GM21723 (cell line): ENCODE data around the gene MBD3.

Experiments
- ATAC-seq: cut with Tn5 transposase; IDR thresholded peaks from one replicate; pipeline ENCODE4 v1.9.1; 2021; ENCODE audit warnings: mild to moderate bottlenecking, moderate library complexity; ENCODE audit not compliant: unreplicated experiment

Gene MBD3

GRCh38 chr19:1574354-1575136, 18.1 kb downstream of the MBD3 start:
- ATAC-seq = no peak

DNA sequence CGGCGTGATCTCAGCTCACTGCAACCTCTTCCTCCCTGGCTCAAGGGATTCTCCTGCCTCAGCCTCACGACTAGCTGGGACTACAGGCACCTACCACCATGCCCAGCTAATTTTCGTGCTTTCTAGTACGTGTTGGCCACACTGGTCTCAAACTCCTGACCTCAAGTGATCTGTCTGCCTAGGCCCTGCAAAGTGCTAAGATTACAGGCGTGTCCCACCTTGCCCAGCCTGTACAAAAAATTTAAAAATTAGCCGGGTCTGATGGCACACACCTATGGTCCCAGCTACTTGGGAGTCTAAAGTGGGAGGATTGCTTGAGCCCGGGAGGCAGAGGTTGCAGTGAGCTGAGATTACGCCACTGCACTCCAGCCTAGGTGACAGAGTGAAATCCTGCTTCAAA, 19.9 kb downstream of the MBD3 start:
- ATAC-seq = no peak

DNA sequence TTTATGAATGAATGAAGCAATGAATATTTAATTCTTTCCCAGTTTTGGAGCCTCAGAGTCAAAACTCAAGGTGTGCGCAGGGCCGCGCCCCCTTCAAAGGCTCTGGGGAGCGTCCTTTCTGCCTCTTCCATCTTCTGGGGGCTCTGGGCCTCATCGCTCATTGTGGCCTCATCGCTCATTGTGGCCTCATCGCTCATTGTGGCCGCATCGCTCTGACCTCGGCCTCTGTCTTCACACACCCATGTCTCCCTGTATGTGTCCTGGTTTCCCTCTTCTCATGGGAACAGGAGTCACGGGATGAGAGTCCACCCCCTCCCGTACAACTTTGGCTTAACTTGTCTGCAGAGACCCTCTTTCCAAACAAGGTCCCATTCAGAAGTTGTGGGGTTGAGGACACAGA, 21.3 kb downstream of the MBD3 start:
- ATAC-seq = no peak

DNA sequence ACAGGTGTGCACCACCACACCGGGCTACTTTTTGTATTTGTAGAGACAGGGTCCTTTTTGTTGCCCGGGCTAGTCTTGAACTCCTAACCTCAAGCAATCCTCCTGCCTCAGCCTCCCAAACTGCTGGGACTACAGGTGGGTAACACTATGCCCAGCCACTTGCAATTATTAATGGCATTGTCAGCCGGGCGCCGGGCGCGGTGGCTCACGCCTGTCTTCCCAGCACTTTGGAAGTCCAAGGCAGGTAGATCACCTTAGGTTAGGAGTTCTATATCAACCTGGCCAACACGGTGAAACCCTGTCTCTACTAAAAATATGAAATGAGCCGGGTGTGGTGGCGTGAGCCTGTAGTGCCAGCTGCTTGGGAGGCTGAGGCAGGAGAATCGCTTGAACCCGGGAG, 21.8 kb downstream of the MBD3 start:
- no peak for ATAC-seq

GRCh38 chr19:1569997-1570396, 22.7 kb downstream of the MBD3 start:
- ATAC-seq = no peak

DNA sequence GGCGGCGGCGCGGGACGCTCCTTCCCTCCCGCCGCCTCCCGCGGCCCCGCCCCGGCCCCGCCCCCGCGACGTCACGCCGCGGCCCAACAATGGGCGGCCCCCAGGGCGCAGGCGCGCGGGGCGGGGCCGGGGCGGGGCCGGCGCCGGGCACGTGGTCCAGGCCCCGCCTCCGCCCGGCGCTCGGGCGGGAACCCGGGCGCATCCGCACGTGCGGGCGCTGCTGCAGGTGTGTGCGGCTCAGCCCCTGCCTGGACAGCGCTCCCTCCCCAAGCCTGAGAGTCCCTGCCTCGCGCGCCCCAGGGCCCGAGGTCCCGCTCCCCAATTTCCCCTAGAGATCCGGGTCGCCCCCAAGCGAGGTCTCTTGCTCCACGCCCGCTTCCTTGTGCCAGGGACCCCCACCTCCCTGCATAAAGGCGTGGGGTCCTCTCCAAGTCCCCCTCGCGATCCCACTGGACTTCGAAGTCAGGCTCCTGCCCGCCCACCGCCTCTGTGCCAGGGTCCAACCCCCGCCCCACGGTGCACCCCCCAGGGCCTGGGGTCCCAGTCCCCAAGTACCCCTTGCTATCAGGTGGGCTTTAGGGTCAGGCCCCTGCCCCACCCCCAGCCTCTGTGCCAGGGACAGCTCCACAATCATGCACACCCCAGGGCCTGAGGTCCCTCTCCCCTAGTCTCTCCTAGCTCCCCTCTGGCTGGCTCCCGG, 24.2 kb downstream of the MBD3 start, which contains the start of gene MEX3D:
MEX3D (minus strand) TSS at position 6 of the 700 bp plus-strand sequence. CDS start 267 bp downstream, outside the sequence.
- no peak for ATAC-seq

- ATAC-seq = no peak
Observed at GRCh38 chr19:1567848-1568227, 24.8 kb downstream of the MBD3 start.

DNA sequence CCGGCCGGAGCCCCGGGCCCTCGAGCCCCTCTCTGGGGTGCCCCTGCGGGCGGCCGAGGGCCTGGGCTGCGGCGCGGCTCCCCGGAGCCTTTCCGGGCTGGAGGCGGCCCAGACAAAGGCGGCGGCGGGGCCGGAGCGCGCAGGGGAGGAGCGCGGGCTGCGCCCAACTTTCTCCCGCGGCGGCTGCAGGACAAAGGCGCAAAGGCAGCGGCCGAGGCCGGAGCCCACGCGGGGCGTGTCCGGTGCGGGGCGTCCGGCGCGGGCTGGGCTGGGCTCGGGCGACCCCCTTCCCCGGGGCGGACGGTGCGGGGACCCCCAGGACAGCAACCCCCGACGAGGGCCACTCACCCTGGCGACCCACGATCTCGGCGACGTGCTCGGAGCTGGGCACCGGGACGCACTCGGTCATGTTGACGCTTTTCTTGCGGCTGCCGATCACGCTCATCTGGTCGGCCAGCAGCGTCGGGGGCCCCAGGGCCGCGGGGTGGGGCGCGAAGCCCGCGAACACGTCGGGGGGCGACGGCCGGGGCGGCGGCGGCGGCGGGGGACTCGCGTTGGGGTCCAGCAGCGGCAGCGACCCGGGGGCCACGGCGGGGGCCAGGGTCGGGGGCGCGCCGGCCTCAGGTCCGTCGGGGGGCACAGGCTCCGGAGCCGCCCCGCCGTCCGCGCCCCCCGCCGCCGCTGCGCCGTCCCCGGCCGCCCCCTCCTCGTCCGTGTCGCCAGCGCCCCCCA, 25.4 kb downstream of the MBD3 start:
- no peak for ATAC-seq

DNA sequence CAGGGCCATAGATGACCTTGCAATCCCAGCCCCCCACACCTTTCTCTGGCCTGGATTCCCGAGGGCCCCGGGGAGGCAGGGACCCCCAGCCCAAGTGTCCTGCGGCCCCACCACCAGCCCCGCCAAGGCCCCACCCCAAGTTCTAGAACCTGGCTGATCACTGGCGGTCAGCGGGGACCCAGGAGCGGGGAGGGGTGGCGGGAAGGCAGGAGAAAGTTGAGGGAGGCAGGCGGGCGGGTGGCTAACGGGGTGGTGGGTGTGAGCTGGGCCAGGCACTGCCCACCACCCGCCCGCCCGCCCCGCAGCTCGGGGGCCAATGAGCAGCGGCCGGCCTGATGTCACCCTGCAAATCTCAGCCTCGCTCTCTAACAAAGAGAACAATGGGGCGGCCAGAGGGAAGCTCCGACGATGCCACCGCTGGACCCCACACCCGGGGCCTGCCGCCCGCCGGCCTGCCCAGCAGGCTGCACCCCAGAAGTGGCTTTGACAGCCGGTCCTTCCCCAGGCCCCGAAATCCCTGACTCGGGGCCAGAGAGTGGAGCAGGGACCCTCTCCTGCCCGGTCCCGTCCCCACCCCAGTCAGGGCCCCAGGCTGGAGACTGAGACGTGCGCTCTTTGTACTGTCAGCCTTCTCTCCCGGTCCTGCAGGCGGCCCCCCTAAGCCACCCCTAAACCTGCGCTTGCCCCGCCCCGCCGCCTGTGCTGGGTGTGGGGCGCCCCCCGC, 26.1 kb downstream of the MBD3 start:
- ATAC-seq = no peak

DNA sequence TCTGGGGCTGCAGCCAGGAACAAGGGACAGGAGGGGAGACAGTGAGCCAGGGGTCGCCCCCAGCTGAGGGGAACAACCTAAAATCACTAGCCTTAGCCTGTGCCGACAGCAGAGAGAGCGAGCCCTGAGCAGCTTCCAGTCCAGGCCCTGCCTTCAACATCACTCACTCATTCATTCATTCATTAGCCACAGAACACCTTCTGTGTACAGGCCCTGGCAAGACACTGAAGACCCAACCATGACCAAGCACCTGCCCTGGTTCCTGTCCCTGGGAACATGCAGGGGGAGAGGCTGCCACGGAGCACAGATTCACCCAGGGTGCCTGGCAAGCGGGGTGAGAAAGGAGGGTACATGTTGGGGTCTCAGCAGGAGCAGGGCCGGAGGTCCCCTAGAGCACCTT, 29.4 kb downstream of the MBD3 start:
- ATAC-seq = no peak

GRCh38 chr19:1561236-1561842, 31.3 kb downstream of the MBD3 start:
- ATAC-seq = no peak

- ATAC-seq = no peak
Observed at GRCh38 chr19:1560286-1560882, 32.3 kb downstream of the MBD3 start.

GRCh38 chr19:1558552-1558951, 34.1 kb downstream of the MBD3 start:
- ATAC-seq = no peak

DNA sequence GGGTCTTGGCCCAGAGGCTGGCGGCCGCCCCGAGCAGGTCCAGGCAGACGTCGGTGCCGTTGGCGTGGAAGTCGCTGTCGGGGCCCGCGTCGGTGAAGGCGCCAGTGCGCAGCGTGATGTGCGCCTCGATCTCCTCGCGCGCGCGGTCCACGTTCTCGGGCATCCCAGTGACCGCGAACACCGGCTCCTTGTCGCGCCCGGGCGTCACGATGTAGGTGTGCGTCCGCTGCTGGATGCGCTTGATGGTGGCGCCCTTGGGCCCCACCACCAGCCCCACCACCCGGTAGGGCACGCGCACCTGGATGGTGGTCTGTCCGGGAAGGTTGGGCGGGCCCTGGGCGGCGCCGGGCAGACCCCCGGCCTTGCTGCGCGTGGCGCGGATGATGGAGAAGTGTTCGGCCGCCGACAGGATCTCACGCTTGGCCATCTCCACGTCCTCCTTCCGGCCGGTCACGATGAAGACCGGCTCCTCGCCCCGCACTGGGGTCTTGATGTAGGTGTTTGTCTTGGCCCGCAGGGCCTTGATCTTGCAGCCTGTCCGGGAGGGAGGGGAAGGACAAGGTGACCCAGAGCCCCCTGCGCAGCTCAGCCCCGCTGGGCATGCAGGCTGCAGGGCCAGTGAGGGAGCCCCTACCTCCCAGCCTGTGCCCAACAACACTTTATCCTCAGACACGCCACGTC, 36.1 kb downstream of the MBD3 start:
- ATAC-seq = no peak

DNA sequence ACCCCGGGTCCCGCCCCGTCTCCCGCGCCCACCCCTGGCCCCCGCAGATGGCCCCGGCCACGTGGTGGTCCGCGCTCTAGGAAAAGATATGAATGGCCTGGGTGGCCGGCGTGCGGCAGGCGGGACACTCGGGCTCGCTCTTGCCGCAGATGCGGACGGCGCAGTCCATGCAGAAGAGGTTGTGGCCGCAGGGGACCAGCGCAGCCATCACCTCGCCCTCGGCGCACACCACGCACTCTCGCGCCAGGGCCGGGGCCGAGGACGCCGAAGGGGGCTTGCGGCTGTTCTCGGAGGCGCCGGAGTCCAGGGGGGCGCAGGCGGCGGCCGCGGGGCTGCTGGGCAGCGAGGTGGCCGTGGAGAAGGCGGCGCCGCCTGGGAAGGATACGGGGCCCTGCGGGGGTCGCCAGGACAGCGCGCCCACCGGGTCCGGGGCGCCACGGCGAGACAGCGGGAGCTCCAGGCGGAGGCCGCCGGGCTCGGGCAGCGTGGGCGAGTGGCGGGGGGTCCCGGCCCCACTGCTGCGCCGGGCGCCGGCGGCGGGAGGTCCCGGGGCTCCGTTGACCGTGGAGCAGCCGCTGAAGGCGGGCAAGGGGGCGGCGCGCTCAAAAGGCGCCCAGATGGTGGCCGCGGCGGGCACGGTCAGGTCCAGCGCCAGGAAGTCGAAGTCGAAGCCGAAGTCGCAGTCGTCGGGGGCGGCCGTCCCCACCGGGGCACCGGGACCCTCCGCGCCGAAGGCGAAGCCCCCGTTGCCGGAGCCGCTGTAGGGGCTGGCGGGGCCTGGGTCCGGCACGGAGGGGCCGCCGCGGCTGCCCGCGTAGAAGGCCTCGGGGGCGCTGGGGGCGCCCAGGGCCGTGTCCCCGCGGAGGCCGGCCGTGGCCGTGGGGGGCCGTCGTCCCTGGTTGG, 36.9 kb downstream of the MBD3 start:
- no peak for ATAC-seq

GRCh38 chr19:1554968-1555367, 37.7 kb downstream of the MBD3 start:
- no peak for ATAC-seq

GRCh38 chr19:1553415-1553814, 39.2 kb downstream of the MBD3 start:
- ATAC-seq = no peak
